Diencephalon (tissue), 1 donor: ENCODE data around the gene FRAS1. TPM values are rescaled to one million over a fixed set of nuclear protein-coding genes. Genes with fewer than 3 reads are reported as not detected.

Experiments used
- small RNA-seq: library from RNA; depleted of rRNA; stranded (forward); fragments of <200 nt; gene quantifications from one replicate; pipeline ENCODE3, GENCODE V24; 2014
- total RNA-seq: library from RNA; depleted of rRNA; stranded (reverse); fragments of >200 nt; gene quantifications from one replicate; pipeline ENCODE4 v1.2.3, GENCODE V29; 2014

Gene FRAS1, protein sequence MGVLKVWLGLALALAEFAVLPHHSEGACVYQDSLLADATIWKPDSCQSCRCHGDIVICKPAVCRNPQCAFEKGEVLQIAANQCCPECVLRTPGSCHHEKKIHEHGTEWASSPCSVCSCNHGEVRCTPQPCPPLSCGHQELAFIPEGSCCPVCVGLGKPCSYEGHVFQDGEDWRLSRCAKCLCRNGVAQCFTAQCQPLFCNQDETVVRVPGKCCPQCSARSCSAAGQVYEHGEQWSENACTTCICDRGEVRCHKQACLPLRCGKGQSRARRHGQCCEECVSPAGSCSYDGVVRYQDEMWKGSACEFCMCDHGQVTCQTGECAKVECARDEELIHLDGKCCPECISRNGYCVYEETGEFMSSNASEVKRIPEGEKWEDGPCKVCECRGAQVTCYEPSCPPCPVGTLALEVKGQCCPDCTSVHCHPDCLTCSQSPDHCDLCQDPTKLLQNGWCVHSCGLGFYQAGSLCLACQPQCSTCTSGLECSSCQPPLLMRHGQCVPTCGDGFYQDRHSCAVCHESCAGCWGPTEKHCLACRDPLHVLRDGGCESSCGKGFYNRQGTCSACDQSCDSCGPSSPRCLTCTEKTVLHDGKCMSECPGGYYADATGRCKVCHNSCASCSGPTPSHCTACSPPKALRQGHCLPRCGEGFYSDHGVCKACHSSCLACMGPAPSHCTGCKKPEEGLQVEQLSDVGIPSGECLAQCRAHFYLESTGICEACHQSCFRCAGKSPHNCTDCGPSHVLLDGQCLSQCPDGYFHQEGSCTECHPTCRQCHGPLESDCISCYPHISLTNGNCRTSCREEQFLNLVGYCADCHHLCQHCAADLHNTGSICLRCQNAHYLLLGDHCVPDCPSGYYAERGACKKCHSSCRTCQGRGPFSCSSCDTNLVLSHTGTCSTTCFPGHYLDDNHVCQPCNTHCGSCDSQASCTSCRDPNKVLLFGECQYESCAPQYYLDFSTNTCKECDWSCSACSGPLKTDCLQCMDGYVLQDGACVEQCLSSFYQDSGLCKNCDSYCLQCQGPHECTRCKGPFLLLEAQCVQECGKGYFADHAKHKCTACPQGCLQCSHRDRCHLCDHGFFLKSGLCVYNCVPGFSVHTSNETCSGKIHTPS (N-terminal part only)
- 47.7 TPM for total RNA-seq

DNA sequence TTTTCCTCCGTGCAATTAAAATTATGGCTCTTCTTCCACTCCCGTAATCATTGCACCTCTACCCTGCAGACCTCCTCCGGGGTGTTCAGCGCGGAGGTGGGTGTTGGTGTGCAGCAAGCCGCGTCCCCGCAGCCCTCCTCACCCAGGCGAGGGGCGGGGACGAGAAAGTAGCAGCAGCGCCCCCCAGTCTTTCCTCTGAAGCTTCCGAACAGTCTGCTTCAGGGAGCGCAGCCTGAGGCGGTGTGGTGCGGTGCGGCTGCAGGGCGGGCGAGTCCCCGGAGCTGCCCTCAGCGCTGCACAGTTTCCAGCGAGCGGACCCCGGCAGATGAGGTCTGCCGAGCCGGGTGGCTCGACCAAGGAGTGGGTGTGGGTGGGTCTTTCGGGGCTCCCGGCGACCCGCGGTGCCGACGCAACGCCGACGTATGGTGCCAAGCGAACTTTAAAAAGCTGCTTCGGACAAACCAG lies at the start of gene FRAS1:
Gene FRAS1 (plus strand): TSS at position 189 of the 465 bp plus-strand sequence. CDS start 687 bp downstream, outside the sequence.

DNA sequence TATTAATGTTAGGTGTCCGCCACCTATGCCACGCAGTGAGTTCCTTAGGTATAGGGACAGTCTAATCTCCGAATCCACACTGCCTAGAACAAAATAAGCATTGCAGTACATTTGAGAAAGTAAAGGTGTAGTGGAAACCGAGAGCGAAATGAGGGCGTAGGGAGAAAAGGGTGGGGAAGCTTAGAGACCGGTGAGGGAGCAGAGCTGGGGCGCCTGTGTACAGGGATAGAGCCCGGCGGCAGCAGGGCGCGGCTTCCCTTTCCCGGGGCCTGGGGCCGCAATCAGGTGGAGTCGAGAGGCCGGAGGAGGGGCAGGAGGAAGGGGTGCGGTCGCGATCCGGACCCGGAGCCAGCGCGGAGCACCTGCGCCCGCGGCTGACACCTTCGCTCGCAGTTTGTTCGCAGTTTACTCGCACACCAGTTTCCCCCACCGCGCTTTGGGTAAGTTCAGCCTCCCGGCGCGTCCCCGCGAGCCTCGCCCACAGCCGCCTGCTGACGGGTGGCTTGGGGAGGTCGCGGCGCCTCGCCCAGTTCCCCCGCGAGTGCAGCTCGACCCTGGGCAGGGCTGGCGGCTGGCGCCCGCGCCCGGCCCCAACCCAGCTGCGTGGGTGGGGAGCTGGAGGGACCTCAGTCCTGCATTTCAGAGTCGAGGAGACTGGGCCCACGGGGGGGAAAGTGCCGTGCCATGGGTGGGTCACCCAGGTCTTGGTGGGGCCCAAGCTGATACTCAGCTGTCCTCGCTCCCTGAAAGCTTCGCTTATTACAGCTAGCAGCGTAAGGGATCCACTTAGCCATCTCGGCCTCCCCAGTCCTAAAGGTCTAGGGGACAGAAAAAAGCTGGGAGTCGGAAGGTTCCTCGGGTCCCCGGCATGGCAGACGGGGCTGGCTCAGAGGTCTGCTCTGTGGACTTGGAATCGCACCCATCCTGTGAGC lies 494.6 kb downstream of the FRAS1 start, which contains the start of gene ANXA3:
Gene ANXA3 (plus strand): TSS at position 351 of the 932 bp plus-strand sequence. CDS start 2,704 bp downstream, outside the sequence.

Small RNAs within 50 kb of the gene (small RNA-seq; reads per million reads assigned to genes)
- gene AC114801.3, result not detected

Other genes starting within 250 kb of the FRAS1 start
- 46.4 TPM for gene CNOT6L, start 238.0 kb upstream of the FRAS1 start, total RNA-seq
- 49.1 TPM for gene MRPL1, start 194.5 kb upstream of the FRAS1 start, total RNA-seq